Activated naive CD8-positive, alpha-beta T cell treated with anti-CD3 and anti-CD28 coated beads, Interleukin-2, amount 50 U/mL, for 16 hours (primary cell): ENCODE results near the gene PACRG.
A peak's percentile ranks its signal among the peaks of the same experiment; 100 is the strongest.
"Not testable (repeated sequence)": the region's sequence is repeated elsewhere in the genome, so short reads cannot be mapped to it uniquely, and the experiment has no call there.

Experiments
- DNase-seq: peaks from one replicate; pipeline ENCODE4 v3.0.0-alpha.2; 2020; ENCODE audit warnings: low read depth, low spot score

The PACRG gene

DNA sequence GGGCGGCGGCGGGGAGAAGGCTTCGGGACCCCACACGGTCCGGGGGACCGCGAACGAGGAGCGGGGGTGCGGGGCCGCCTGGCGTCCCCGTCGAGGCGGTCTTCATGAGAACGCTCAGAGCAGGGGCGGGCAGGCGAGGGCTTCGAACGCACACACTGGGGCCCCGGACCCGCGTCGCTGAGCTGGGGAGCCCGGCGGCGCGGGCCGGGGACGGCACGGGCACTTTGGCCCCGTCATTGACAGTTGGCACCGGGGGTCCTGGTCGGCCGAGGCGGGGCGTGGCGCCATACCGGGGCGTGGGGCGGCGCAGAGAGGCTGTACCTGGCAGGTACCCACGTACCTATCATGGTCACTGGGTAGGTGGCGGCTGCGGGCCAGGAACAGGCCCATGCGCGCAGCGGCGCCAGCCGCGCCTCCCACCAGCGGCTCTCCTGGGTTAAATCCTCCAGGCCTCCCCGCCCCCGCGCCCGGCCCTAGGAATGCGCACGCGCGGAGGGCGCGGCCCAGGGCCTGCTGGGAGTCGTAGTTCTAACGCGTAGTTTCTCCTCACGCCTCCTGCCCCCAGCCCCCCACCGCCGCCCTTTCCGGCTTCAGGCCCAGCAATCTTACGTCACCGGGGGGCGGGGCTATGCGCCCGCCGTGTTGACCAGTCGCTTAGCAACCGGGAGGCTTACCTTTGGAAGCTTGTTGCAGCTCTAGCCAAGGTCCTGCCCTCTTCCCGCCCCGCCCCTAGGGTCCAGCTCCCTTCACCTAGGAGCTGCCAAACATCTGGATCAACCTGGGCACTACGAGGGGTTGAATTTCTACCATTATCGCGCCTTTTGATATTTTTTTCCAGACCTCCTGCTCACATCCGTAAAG lies at the start of gene PACRG, which contains the start of gene PRKN:
PACRG (plus strand) TSS at position 653 of the 861 bp plus-strand sequence.
PRKN (minus strand) TSS at position 445 of the 861 bp plus-strand sequence.
- DNase-seq: peak; percentile 97

DNA sequence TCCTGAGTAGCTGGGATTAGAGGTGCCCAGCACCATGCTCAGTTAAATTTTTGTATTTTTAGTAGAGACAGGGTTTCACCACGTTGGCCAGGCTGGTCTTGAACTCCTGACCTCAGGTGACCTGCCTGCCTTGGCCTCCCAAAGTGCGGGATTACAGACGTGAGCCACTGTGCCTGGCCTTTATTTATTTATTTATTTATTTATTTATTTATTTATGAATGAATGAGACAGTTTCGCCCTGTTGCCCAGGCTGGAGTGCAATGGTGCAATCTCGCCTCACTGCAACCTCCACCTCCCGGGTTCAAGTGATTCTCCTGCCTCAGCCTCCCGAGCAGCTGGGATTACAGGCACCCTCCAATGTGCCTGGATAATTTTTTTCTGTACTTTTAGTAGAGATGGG lies 48.9 kb upstream of the PACRG start:
- not testable (repeated sequence) for DNase-seq

DNA sequence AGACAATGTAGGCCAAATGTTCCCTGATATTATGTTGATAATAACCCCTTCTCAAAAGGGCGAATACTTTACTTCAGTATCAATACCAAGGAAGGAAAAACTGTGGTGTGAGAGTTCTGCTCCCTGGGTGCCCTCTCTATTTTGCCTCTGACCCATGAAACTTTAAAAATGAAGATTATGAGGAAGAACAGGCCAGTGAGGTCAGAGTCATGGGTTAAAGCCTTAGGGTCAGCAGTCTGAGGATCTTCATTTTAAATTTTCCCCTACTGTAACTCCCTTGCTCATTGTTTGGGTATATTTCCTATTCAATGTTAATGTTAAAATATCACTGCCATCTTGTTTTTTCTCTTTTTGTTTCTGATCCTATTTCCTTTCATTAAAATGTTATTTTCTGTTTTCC lies 48.1 kb upstream of the PACRG start:
- DNase-seq: no peak

GRCh38 chr6:162680367-162680766 lies 47.4 kb upstream of the PACRG start:
- DNase-seq: no peak

GRCh38 chr6:162680871-162681270 lies 46.9 kb upstream of the PACRG start:
- no peak for DNase-seq

GRCh38 chr6:162681447-162681846 lies 46.3 kb upstream of the PACRG start:
- DNase-seq: no peak

DNA sequence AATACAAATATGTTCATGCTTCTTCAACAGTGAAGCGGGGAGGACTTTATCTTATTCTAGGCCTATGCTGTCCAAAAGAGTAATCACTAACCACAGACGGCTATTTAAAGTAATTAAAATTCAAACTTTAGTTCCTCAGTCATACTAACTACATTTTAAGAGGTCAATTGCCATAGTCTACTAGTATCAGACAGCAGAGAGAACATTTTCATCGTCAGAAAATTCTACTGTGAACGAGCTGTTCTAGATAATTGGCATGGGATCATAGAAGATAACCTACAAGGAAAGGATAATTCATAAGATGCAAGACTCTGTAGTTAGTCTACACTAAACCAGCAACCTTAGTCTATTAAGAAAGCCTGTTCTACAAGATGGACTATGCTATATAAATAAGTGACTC lies 44.6 kb upstream of the PACRG start:
- no peak for DNase-seq

DNA sequence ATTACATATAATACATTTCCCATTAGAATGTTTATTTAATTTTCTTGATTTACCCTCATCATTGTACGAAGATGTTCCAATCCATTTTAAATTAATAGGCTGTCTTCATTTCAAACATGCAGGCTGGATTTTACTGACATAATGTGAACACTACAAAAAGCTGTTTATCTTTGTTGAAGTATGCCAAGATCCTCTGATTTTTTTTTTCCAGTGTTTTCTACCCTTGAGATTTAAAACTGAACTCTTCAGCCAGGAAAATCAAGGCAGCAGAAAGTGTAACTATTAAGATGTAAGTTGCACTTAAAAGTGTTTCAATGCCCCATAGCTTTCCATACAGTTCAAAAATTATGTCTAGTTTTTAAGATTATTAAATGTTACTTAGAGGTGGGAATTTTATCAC lies 43.7 kb upstream of the PACRG start:
- DNase-seq: no peak

- no peak for DNase-seq
Measured at GRCh38 chr6:162684961-162685360, 42.8 kb upstream of the PACRG start.

DNA sequence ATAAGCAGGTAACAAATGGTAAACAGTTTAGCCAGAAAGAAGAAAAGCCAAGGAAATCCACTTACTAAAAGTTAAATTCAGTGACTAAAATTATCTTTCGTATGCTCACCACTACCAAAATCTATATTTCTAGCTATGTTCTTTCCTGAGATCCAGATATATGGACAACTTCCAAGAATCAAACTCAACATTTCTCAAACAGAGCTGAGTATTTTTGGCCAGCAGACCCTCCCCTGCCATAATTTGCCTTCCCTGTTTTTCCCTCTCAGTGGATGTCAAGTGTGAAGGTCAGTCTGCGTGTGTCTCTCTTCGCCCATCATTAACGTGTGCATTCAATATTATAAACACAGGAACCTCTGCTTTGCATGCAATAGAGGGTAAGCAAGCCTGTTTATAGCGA lies 42.2 kb upstream of the PACRG start:
- no peak for DNase-seq

GRCh38 chr6:162688751-162689345 lies 38.9 kb upstream of the PACRG start:
- DNase-seq: no peak

GRCh38 chr6:162690158-162690557 lies 37.6 kb upstream of the PACRG start:
- DNase-seq: no peak

GRCh38 chr6:162697872-162698403 lies 29.8 kb upstream of the PACRG start:
- DNase-seq: no peak

DNA sequence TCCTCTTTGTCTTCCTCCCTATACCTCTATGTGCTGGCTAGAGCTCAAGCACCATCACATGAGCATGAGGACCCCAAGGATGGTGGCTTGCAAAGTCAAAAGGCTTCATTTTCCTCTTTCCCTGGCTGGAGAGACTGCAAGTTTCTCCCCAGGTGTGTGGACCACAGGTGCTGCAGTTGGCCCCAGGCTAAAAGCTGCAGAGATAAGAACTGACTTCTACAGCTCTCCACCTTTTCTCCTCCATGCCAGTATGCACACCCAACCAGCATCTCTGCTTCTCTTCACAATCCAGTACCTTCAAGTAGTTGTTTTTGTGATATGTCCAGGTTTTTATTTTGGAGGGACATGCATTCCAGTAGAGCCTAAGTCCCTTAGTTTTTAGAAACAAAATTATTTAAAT lies 29.3 kb upstream of the PACRG start:
- DNase-seq: no peak

GRCh38 chr6:162699961-162700360 lies 27.8 kb upstream of the PACRG start:
- no peak for DNase-seq

- no peak for DNase-seq
Measured at GRCh38 chr6:162700966-162701365, 26.8 kb upstream of the PACRG start.

DNA sequence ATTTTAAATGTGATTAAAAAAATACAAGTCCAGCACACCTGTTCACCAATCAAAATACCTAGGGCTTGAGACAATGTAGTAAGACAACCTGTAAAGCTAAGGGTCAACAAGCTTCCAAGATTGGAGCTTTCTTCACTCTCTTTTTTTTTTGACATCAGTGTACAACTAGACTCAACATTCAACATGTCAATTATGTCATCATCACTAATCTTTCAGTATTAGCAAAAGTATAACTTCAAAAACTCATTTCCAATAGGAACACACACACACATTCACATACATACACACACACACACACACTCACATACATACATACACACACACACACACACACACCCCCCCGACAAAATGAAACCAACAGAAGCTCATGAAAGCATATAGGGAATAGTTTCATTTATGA lies 26.2 kb upstream of the PACRG start:
- DNase-seq: no peak

GRCh38 chr6:162702446-162702845 lies 25.3 kb upstream of the PACRG start:
- no peak for DNase-seq

GRCh38 chr6:162704001-162704400 lies 23.8 kb upstream of the PACRG start:
- DNase-seq: no peak

GRCh38 chr6:162705736-162706135 lies 22.0 kb upstream of the PACRG start:
- DNase-seq: no peak

GRCh38 chr6:162706232-162706631 lies 21.5 kb upstream of the PACRG start:
- DNase-seq: no peak

DNA sequence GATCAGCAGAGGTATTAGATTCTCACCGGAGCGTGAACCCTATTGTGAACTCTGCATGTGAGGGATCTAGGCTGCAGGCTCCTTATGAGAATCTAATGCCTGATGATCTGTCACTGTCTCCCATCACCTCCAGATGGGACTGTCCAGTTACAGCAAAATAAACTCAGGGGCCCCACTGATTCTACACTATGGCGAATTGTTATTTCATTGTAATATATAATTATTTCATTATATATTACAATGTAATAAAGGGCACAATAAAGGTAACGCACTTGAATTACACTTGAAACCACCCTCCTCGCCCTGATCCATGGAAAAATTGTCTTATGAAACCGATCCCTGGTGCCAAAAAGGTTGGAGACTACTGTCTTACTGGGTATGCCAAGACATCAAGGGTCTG lies 18.8 kb upstream of the PACRG start:
- DNase-seq: no peak

DNA sequence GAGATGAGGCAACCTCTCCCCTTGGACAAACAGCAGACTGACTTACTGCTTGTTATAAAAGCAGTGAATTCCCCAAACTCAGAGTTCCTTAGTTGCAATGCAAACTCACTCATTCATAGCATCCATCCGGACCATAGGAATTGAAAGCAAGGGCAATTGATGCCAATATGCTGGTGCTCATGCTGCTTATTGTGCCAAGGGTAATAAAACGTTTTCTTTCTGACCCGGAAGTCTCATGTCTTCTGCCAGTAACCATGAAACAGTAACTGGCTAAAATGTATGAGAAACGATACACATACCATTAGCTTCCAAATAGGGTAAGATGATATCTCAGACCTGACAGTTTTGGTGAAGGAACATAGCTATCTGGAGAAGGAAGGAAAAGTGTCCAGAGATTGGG lies 18.3 kb upstream of the PACRG start:
- DNase-seq: no peak
